SK-N-SH (cell line): Measurements from ENCODE around the gene PAPSS2. TPM values are rescaled to one million over a fixed set of nuclear protein-coding genes. Genes with fewer than 3 reads are reported as not detected.

ENCODE experiments used
- CTCF ChIA-PET: fragments of 300-600, 350-600 bp; formaldehyde crosslinking; extraction: SDS; loops from one replicate; lab custom pipeline; 2021; lab: Yijun Ruan, JAX
- POLR2A ChIA-PET: fragments of 350-600 bp; sonication (Branson Sonifier 250); formaldehyde crosslinking; extraction: SDS; loops from one replicate; lab custom pipeline; 2020; ENCODE audit warnings: antibody characterized with exemption, inconsistent platforms; lab: Yijun Ruan, JAX
- DNase-seq: peaks from one replicate; pipeline ENCODE4 v3.0.0; 2012
- H2AFZ ChIP-seq: fragments of 200-600 bp; sonication (generic); 2 replicates; pipeline ENCODE4 v1.8.1; 2016; ENCODE audit warnings: antibody characterized with exemption, mild to moderate bottlenecking, low read depth
- H3F3A ChIP-seq: fragments of 200-600 bp; sonication (generic); replicated peaks from 2 replicates; pipeline ENCODE3; 2016; ENCODE audit warnings: antibody characterized with exemption, mild to moderate bottlenecking; ENCODE audit not compliant: insufficient read depth
- H3K27ac ChIP-seq, 2 experiments: fragments of 200-500 bp in 1 of 2; fragments of 200-600 bp in 1 of 2; sonication (Bioruptor generic) in 1 of 2; sonication (generic), shearing (Covaris generic) in 1 of 2; 2 replicates each; pipeline versions ENCODE4 v1.5.1 to v1.6.1; 2014 to 2016; ENCODE audit warnings: low read depth in 2 of 2, inconsistent platforms in 1 of 2, low read length in 1 of 2, mild to moderate bottlenecking in 1 of 2, mixed read lengths in 1 of 2
- H3K27me3 ChIP-seq: fragments of 200-600 bp; sonication (generic), shearing (Covaris generic); 2 replicates; pipeline ENCODE4 v1.6.1; 2016; ENCODE audit warnings: mixed run types; ENCODE audit not compliant: insufficient read depth
- H3K36me3 ChIP-seq, 2 experiments: fragments of 200-500 bp in 1 of 2; fragments of 200-600 bp in 1 of 2; sonication (Bioruptor generic) in 1 of 2; sonication (generic) in 1 of 2; replicated peaks in 1 of 2; 2 replicates each; pipeline versions ENCODE3 to v1.5.1; 2014 to 2016; ENCODE audit warnings: low read length in 1 of 2, mild to moderate bottlenecking in 1 of 2; ENCODE audit not compliant: insufficient read depth in 2 of 2, control insufficient read depth in 1 of 2
- H3K4me1 ChIP-seq, 2 experiments: fragments of 200-500 bp in 1 of 2; fragments of 200-600 bp in 1 of 2; sonication (Bioruptor generic) in 1 of 2; sonication (generic), shearing (Covaris generic) in 1 of 2; 2 replicates each; pipeline versions ENCODE4 v1.5.1 to v1.6.1; 2014 to 2016; ENCODE audit warnings: low read depth in 1 of 2, low read length in 1 of 2, mixed run types in 1 of 2; ENCODE audit not compliant: insufficient read depth in 2 of 2, control insufficient read depth in 1 of 2
- H3K4me2 ChIP-seq: fragments of 200-600 bp; sonication (generic), shearing (Covaris generic); 2 replicates; pipeline ENCODE4 v1.6.1; 2017; ENCODE audit warnings: mixed run types
- H3K4me3 ChIP-seq, 2 experiments: fragments of 200-500 bp in 1 of 2; fragments of 200-600 bp in 1 of 2; sonication (Bioruptor generic) in 1 of 2; sonication (generic), shearing (Covaris generic) in 1 of 2; 2 replicates each; pipeline versions ENCODE4 v1.5.1 to v1.8.1; 2014 to 2016; ENCODE audit warnings: low read depth in 2 of 2, inconsistent platforms in 1 of 2, low read length in 1 of 2, mild to moderate bottlenecking in 1 of 2, mixed read lengths in 1 of 2, moderate library complexity in 1 of 2
- H3K79me2 ChIP-seq: fragments of 200-600 bp; sonication (generic); 2 replicates; pipeline ENCODE4 v1.8.1; 2017; ENCODE audit warnings: mild to moderate bottlenecking; ENCODE audit not compliant: insufficient read depth
- H3K9ac ChIP-seq: fragments of 200-600 bp; sonication (generic); 2 replicates; pipeline ENCODE4 v1.6.1; 2017; ENCODE audit warnings: mixed run types
- H3K9me2 ChIP-seq: fragments of 200-600 bp; sonication (generic); 2 replicates; pipeline ENCODE4 v1.6.1; 2017; ENCODE audit warnings: mixed run types
- H3K9me3 ChIP-seq: fragments of 200-600 bp; sonication (generic); 2 replicates; pipeline ENCODE4 v1.6.1; 2017; ENCODE audit warnings: mixed run types, mild to moderate bottlenecking, moderate library complexity
- H4K20me1 ChIP-seq: fragments of 200-600 bp; sonication (generic); 2 replicates; pipeline ENCODE4 v1.6.1; 2017; ENCODE audit warnings: mild to moderate bottlenecking, mixed run types; ENCODE audit not compliant: insufficient read depth
- CHD2 ChIP-seq: fragments of 150-350 bp; IDR thresholded peaks from 2 replicates; pipeline ENCODE4 v1.6.1; 2018; ENCODE audit warnings: low read length; ENCODE audit not compliant: partially characterized antibody
- CTCF ChIP-seq: fragments of 200-600 bp; sonication (generic); IDR thresholded peaks from 2 replicates; pipeline ENCODE4 v1.6.1; 2017; ENCODE audit warnings: antibody characterized with exemption, mild to moderate bottlenecking, moderate library complexity
- ELF1 ChIP-seq: IDR thresholded peaks from 2 replicates; pipeline ENCODE4 v1.4.0; 2012
- FOSL2 ChIP-seq: IDR thresholded peaks from 2 replicates; pipeline ENCODE4 v1.4.0; 2012; ENCODE audit warnings: low read depth, mild to moderate bottlenecking, moderate library complexity, borderline replicate concordance
- JUND ChIP-seq: IDR thresholded peaks from 2 replicates; pipeline ENCODE4 v1.4.0; 2012
- MXI1 ChIP-seq: IDR thresholded peaks from 2 replicates; pipeline ENCODE4 v1.6.1; 2012; ENCODE audit warnings: mild to moderate bottlenecking, low read depth, low read length, improper control_type of control experiment
- NFIC ChIP-seq: IDR thresholded peaks from 2 replicates; pipeline ENCODE4 v1.4.0; 2012; ENCODE audit warnings: borderline replicate concordance
- NRF1 ChIP-seq: IDR thresholded peaks from 2 replicates; pipeline ENCODE4 v1.6.1; 2012; ENCODE audit warnings: low read depth, mild to moderate bottlenecking, low read length
- RAD21 ChIP-seq: IDR thresholded peaks from 2 replicates; pipeline ENCODE4 v1.6.1; 2012; ENCODE audit warnings: mild to moderate bottlenecking, low read length
- RFX5 ChIP-seq: IDR thresholded peaks from 2 replicates; pipeline ENCODE4 v1.6.1; 2012; ENCODE audit warnings: mild to moderate bottlenecking, improper control_type of control experiment, low read length
- SMC3 ChIP-seq: IDR thresholded peaks from 2 replicates; pipeline ENCODE4 v1.6.1; 2012; ENCODE audit warnings: low read depth, low read length, improper control_type of control experiment
- WGBS: methylation state at CpG from one replicate; pipeline ENCODE4 v1.1.6; 2017; ENCODE audit warnings: low lambda C conversion rate; 5-methylcytosine and 5-hydroxymethylcytosine counted together
- polyA plus RNA-seq, 3 experiments: library from polyadenylated mRNA; depleted of rRNA; stranded (reverse); fragments of >200 nt; gene quantifications; 2 replicates each; pipeline ENCODE4 v1.2.3, GENCODE V29; 2012
- TF ChIP-seq, protein P1 (sequence below): fragments of 150-350 bp; IDR thresholded peaks from 2 replicates; pipeline ENCODE4 v1.6.1; 2016; ENCODE audit warnings: mild to moderate bottlenecking, low read depth, low read length
- TF ChIP-seq, protein P2 (sequence below): IDR thresholded peaks from 2 replicates; pipeline ENCODE4; 2012
- TF ChIP-seq, protein P3 (sequence below): IDR thresholded peaks from 2 replicates; pipeline ENCODE4 v1.4.0; 2012; ENCODE audit warnings: low read depth, borderline replicate concordance

The PAPSS2 gene
- polyA plus RNA-seq, 1 of the 3 experiments (the other 2 are of a cell fraction): 50.0 TPM

DNA sequence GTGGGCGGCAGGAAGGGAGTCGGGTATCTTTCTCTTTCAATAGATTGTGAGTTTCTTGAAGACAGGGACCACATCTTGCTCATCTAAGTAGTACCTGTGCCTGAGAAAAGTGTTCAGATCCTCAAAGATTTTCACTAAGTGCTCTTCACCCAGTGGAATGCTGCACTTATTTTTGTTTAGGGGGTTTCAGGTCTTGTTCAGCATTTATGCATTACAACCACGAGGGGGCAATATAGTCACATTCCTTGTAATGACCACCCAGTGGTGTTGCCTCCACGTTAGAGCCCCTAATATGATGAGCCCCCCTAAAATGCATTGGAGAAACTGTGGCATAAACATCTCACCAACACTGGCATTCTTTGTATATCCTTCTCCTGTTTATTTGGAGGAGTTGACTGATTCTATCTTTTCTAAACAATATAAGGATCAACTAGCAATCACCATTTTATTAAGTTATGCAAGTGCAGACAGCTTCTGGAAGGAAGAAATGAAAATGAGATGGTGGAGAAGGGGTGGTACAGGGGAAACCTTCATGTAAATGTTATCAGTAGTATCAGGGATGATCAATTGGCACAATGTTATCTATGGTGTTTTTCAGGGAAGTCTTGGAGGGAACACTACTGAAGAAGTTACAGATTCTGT, 3.1 kb upstream of the PAPSS2 start:
- Histone ChIP-seq H3K9ac (no peak overlapping the region), H3K9me2 (no peaks in the 10 kb centered on the region), H3F3A (peaks cover 8% of the 10 kb centered on the region), H3K4me3 (no peak overlapping the region; a peak in 1 of 4 replicates), H3K27me3 (no peaks in the 10 kb centered on the region), H3K27ac (peak overlapping the region in 1 of 2 experiments; percentile 82; a peak in 2 of 4 replicates), H3K36me3 (no peaks in the 10 kb centered on the region), H4K20me1 (no peaks in the 10 kb centered on the region), H3K4me1 (peaks cover 3 to 4% of the 10 kb centered on the region in 2 experiments; a peak in 2 of 4 replicates), H3K79me2 (peaks cover 18% of the 10 kb centered on the region), H2AFZ (peak overlapping the region; percentile 56; the same call in 1 of the 2 replicates), H3K9me3 (no peaks in the 10 kb centered on the region), H3K4me2 (no peak overlapping the region)
- DNase-seq: peak; percentile 71
- POLR2A ChIA-PET: no interaction called here
- CTCF ChIA-PET: interaction anchor here (0.6 to 6.6 kb wide), 11 partner anchors 17 to 185 kb away, joined by 3 to 49 read pairs (median 3); no protein-coding TSS in a partner anchor
- WGBS: 47% methylated on average over 4 of the region's 4 CpGs
- TF ChIP-seq RAD21 (peak; percentile 86), FOSL2 (no peak), ELF1 (no peak), SMC3 (peak; percentile 80), CTCF (peak; percentile 90), MXI1 (no peak), NRF1 (0 out of 2 replicates have a peak, but pooled peaks have one; percentile 5)
- TF ChIP-seq, protein P1, sequence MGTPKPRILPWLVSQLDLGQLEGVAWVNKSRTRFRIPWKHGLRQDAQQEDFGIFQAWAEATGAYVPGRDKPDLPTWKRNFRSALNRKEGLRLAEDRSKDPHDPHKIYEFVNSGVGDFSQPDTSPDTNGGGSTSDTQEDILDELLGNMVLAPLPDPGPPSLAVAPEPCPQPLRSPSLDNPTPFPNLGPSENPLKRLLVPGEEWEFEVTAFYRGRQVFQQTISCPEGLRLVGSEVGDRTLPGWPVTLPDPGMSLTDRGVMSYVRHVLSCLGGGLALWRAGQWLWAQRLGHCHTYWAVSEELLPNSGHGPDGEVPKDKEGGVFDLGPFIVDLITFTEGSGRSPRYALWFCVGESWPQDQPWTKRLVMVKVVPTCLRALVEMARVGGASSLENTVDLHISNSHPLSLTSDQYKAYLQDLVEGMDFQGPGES: no peak

DNA sequence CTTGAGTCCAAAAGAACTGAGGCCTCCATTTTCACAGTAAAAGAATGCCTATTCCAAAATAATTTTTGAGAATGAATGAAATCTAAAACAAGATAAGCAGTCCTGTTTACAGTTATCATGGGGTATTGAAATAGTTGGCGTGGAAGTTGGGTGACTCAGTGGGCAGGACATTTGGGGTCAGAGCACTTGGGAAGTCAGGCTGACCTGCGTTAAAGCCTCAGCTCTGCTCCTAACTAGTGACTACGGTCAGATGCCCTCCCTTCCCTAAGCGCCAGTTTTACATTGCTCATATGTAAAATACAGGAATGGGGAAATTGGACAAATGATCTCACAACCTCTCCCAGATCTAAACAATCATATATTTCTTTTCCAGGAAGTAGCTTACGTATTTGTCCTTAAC, 2.3 kb upstream of the PAPSS2 start:
- Histone ChIP-seq H3K27me3 (no peaks in the 10 kb centered on the region), H2AFZ (peak overlapping the region; percentile 56; the same call in 1 of the 2 replicates), H3F3A (peaks cover 12% of the 10 kb centered on the region), H4K20me1 (no peaks in the 10 kb centered on the region), H3K4me3 (no peak overlapping the region), H3K9me2 (no peaks in the 10 kb centered on the region), H3K36me3 (no peaks in the 10 kb centered on the region), H3K4me1 (peaks cover 3 to 4% of the 10 kb centered on the region in 2 experiments; a peak in 3 of 4 replicates), H3K9me3 (no peaks in the 10 kb centered on the region), H3K4me2 (no peak overlapping the region), H3K9ac (no peak overlapping the region), H3K79me2 (peaks cover 26% of the 10 kb centered on the region), H3K27ac (peak overlapping the region in 1 of 2 experiments; percentile 82; a peak in 3 of 4 replicates)
- 0 out of 2 replicates have a peak, but pooled peaks have one; percentile 13 for TF ChIP-seq JUND
- TF ChIP-seq, protein P2, sequence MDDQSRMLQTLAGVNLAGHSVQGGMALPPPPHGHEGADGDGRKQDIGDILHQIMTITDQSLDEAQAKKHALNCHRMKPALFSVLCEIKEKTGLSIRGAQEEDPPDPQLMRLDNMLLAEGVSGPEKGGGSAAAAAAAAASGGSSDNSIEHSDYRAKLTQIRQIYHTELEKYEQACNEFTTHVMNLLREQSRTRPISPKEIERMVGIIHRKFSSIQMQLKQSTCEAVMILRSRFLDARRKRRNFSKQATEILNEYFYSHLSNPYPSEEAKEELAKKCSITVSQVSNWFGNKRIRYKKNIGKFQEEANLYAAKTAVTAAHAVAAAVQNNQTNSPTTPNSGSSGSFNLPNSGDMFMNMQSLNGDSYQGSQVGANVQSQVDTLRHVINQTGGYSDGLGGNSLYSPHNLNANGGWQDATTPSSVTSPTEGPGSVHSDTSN: no peak
- TF ChIP-seq NFIC: peak; percentile 15; the same call in 1 of the 2 replicates
- TF ChIP-seq, protein P1: no peak
- TF ChIP-seq FOSL2: peak; percentile 21; the same call in 1 of the 2 replicates
- no peak for TF ChIP-seq CHD2
- TF ChIP-seq ELF1: no peak
- TF ChIP-seq, protein P3, sequence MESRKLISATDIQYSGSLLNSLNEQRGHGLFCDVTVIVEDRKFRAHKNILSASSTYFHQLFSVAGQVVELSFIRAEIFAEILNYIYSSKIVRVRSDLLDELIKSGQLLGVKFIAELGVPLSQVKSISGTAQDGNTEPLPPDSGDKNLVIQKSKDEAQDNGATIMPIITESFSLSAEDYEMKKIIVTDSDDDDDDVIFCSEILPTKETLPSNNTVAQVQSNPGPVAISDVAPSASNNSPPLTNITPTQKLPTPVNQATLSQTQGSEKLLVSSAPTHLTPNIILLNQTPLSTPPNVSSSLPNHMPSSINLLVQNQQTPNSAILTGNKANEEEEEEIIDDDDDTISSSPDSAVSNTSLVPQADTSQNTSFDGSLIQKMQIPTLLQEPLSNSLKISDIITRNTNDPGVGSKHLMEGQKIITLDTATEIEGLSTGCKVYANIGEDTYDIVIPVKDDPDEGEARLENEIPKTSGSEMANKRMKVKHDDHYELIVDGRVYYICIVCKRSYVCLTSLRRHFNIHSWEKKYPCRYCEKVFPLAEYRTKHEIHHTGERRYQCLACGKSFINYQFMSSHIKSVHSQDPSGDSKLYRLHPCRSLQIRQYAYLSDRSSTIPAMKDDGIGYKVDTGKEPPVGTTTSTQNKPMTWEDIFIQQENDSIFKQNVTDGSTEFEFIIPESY: no peak
- no peak for TF ChIP-seq RFX5
- DNase-seq: no peak
- ChIA-PET POLR2A (no interaction called here), CTCF (interaction anchor here (0.6 to 6.6 kb wide), 15 partner anchors 11 to 193 kb away, joined by 3 to 49 read pairs (median 3); no protein-coding TSS in a partner anchor)
- 64% methylated on average over 5 of the region's 5 CpGs for WGBS
